RPMI7951 (cell line): Measurements from ENCODE around the gene EGFL8. TPM values are rescaled to one million over a fixed set of nuclear protein-coding genes. Genes with fewer than 3 reads are reported as not detected.

Experiments
- total RNA-seq: library from RNA; depleted of rRNA; stranded (reverse); fragments of >200 nt; shearing (Covaris generic); gene quantifications from 2 replicates; pipeline ENCODE4 v1.2.3, GENCODE V29; 2014; rRNA removed

The EGFL8 gene
- total RNA-seq, 1 experiment from 2014 or later, result 2.8 TPM

Other genes starting within 250 kb of the EGFL8 start
- gene C2, start 236.9 kb upstream of the EGFL8 start, total RNA-seq, result not detected in 2 replicates
- 0.72 and 1.8 TPM in 2 replicates for gene CFB, start 218.5 kb upstream of the EGFL8 start, total RNA-seq
- 235 and 246 TPM in 2 replicates for gene NELFE, start 205.6 kb upstream of the EGFL8 start, total RNA-seq
- 30.4 and 36.5 TPM in 2 replicates for gene SKIC2, start 205.4 kb upstream of the EGFL8 start, total RNA-seq
- 21.0 and 27.8 TPM in 2 replicates for gene DXO, start 192.5 kb upstream of the EGFL8 start, total RNA-seq
- gene C4A, start 182.5 kb upstream of the EGFL8 start, total RNA-seq, result 0.96 and 1.3 TPM in 2 replicates
- gene C4B, start 149.8 kb upstream of the EGFL8 start, total RNA-seq, result 0.68 and 0.72 TPM in 2 replicates
- gene CYP21A2, start 126.2 kb upstream of the EGFL8 start, total RNA-seq, result not detected in 2 replicates
- gene TNXB, start 55.3 kb upstream of the EGFL8 start, total RNA-seq, result 0.12 and 0.20 TPM in 2 replicates
- 20.5 and 23.5 TPM in 2 replicates for gene ATF6B, start 36.3 kb upstream of the EGFL8 start, total RNA-seq
- gene FKBPL, start 34.3 kb upstream of the EGFL8 start, total RNA-seq, result 14.5 and 15.2 TPM in 2 replicates
- gene PRRT1, start 12.7 kb upstream of the EGFL8 start, total RNA-seq, result 0.49 TPM in 1 of 2 replicates, not detected in the other
- gene PPT2, start 10.5 kb upstream of the EGFL8 start, total RNA-seq, result 22.9 and 25.1 TPM in 2 replicates
- 59.4 and 82.3 TPM in 2 replicates for gene AGPAT1, start 11.5 kb downstream of the EGFL8 start, total RNA-seq
- 106 and 113 TPM in 2 replicates for gene RNF5, start 13.8 kb downstream of the EGFL8 start, total RNA-seq
- 0.98 and 1.6 TPM in 2 replicates for gene AGER, start 19.7 kb downstream of the EGFL8 start, total RNA-seq
- gene PBX2, start 25.6 kb downstream of the EGFL8 start, total RNA-seq, result 14.4 and 15.7 TPM in 2 replicates
- 4.1 and 5.8 TPM in 2 replicates for gene GPSM3, start 28.0 kb downstream of the EGFL8 start, total RNA-seq
- gene NOTCH4, start 59.5 kb downstream of the EGFL8 start, total RNA-seq, result 2.6 and 4.8 TPM in 2 replicates
- not detected in 2 replicates for gene TSBP1, start 207.3 kb downstream of the EGFL8 start, total RNA-seq
- not detected in 2 replicates for gene BTNL2, start 242.6 kb downstream of the EGFL8 start, total RNA-seq